Measurements from ENCODE around the gene ZNF134.

The ZNF134 gene

GRCh38 chr19:57583104-57583520, 30.9 kb upstream of the ZNF134 start:
- no peak for TF ChIP-seq CTCF (IDR thresholded peaks at IDR 0.05; ENCODE audit: low read depth, low read length)
- H3K4me3 ChIP-seq (ENCODE audit: low read depth, low read length) = peak overlapping the region; percentile 89

- H3K4me3 ChIP-seq (ENCODE audit: low read depth, low read length) = peak within 1 kb of the TSS; percentile 89
Measured at GRCh38 chr19:57583521-57584416, 30.3 kb upstream of the ZNF134 start, which contains the start of gene ZIK1. Gene ZIK1, plus strand, starts transcription at chr19:57584145. Its CDS starts 212 bp downstream, at chr19:57584357.

GRCh38 chr19:57587529-57587928, 26.5 kb upstream of the ZNF134 start:
- no peak overlapping the region for H3K4me3 ChIP-seq (ENCODE audit: low read depth, low read length)
- TF ChIP-seq CTCF (IDR thresholded peaks at IDR 0.05; ENCODE audit: low read depth, low read length) = no peak

More at GRCh38 chr19:57583521-57584416, 30.3 kb upstream of the ZNF134 start, which contains the start of gene ZIK1:
- no peak for TF ChIP-seq CTCF (IDR thresholded peaks at IDR 0.05; ENCODE audit: low read depth, low read length)

GRCh38 chr19:57599377-57599760, 14.7 kb upstream of the ZNF134 start:
- no peak for TF ChIP-seq CTCF (IDR thresholded peaks at IDR 0.05; ENCODE audit: low read depth, low read length)
- peak overlapping the region; percentile 83 for H3K4me3 ChIP-seq (ENCODE audit: low read depth, low read length)

GRCh38 chr19:57599761-57600383, 14.2 kb upstream of the ZNF134 start, which contains the start of gene ZNF530:
Gene ZNF530, plus strand, starts transcription at chr19:57599885. Its CDS starts 4,461 bp downstream, at chr19:57604346.
- no peak for TF ChIP-seq CTCF (IDR thresholded peaks at IDR 0.05; ENCODE audit: low read depth, low read length)
- H3K4me3 ChIP-seq (ENCODE audit: low read depth, low read length) = peak within 1 kb of the TSS; percentile 83

- TF ChIP-seq CTCF (IDR thresholded peaks at IDR 0.05; ENCODE audit: low read depth, low read length) = no peak
- no peak overlapping the region for H3K4me3 ChIP-seq (ENCODE audit: low read depth, low read length)
Measured at GRCh38 chr19:57606931-57607330, 7.1 kb upstream of the ZNF134 start.

GRCh38 chr19:57611113-57611512, 2.9 kb upstream of the ZNF134 start:
- H3K4me3 ChIP-seq (ENCODE audit: low read depth, low read length) = no peak overlapping the region
- TF ChIP-seq CTCF (IDR thresholded peaks at IDR 0.05; ENCODE audit: low read depth, low read length) = no peak

All from WI38 (cell line).